HL-60 (cell line): ENCODE results near the gene MALL.
"Not testable (repeated sequence)": the region's sequence is repeated elsewhere in the genome, so short reads cannot be mapped to it uniquely, and the experiment has no call there.

ENCODE experiments used
- DNase-seq, 2 experiments: peaks; one replicate each; pipeline ENCODE4 v3.0.0-alpha.2; 2010 to 2020; ENCODE audit warnings: low read depth in 1 of 2, low spot score in 1 of 2
- H3K27ac ChIP-seq: fragments of 250-450 bp; sonication (Bioruptor Pico); replicated peaks from 2 replicates; pipeline ENCODE4 v1.5.1; 2020; ENCODE audit warnings: mild to moderate bottlenecking, moderate library complexity
- H3K27me3 ChIP-seq: fragments of 250-450 bp; sonication (Bioruptor Pico); 2 replicates; pipeline ENCODE4 v1.5.1; 2021; ENCODE audit warnings: mild to moderate bottlenecking, moderate library complexity; ENCODE audit not compliant: insufficient read depth, poor library complexity, severe bottlenecking
- H3K4me3 ChIP-seq: replicated peaks from 2 replicates; pipeline ENCODE4 v1.5.1; 2011; ENCODE audit warnings: mild to moderate bottlenecking, control low read depth, low read length; ENCODE audit not compliant: insufficient read depth
- GABPA ChIP-seq: IDR thresholded peaks from 2 replicates; pipeline ENCODE4 v1.6.1; 2012; ENCODE audit warnings: low read depth
- POLR2AphosphoS5 ChIP-seq: IDR thresholded peaks from 2 replicates; pipeline ENCODE4 v1.6.1; 2012; ENCODE audit warnings: low read depth
- SPI1 ChIP-seq: IDR thresholded peaks from 2 replicates; pipeline ENCODE4 v1.6.1; 2012; ENCODE audit warnings: low read depth, mild to moderate bottlenecking, borderline replicate concordance
- TF ChIP-seq, protein P1 (sequence below): IDR thresholded peaks from one replicate; pipeline ENCODE4 v1.5.1; 2011; ENCODE audit warnings: low read length, control low read depth, inconsistent platforms; ENCODE audit not compliant: insufficient read depth
- TF ChIP-seq, protein P2 (sequence below): IDR thresholded peaks from 2 replicates; pipeline ENCODE4 v1.6.1; 2012; ENCODE audit warnings: low read depth; ENCODE audit not compliant: insufficient replicate concordance

The MALL gene

DNA sequence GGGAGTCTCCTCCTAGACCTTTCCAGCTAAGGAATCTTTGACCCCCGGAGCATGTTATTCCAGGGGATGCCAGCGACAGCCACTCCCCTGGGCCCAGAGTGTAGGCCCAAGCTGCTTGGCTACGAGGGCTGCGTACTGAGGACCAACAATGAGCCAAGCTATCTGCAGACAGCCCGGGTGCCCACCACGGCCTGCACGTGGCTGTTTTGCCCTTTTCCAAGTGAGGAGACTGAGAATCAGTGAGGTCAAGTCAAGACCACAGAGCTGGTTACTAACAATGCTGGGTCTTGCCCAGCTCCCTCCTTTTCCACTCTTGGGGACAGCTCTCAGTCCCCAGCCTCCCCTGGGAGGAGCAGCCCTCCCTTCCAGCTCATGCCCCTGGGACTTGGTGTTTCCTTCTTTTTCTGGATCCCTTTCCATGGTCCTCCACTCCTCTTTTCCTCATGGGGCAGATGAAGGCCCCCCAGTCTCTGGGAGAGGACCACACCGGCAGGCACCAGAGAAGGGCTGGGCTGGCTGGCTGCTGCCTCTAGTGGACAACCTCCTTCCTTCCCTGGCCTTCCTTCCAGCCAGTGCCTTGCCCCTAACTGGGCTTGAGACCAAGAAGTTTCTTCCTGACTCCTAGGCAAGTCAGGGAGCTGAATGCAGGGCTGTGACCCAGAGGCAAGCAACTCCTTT lies 550 bp upstream of the MALL start:
- TF ChIP-seq SPI1 (no peak), GABPA (no peak), POLR2AphosphoS5 (no peak)
- TF ChIP-seq, protein P1, sequence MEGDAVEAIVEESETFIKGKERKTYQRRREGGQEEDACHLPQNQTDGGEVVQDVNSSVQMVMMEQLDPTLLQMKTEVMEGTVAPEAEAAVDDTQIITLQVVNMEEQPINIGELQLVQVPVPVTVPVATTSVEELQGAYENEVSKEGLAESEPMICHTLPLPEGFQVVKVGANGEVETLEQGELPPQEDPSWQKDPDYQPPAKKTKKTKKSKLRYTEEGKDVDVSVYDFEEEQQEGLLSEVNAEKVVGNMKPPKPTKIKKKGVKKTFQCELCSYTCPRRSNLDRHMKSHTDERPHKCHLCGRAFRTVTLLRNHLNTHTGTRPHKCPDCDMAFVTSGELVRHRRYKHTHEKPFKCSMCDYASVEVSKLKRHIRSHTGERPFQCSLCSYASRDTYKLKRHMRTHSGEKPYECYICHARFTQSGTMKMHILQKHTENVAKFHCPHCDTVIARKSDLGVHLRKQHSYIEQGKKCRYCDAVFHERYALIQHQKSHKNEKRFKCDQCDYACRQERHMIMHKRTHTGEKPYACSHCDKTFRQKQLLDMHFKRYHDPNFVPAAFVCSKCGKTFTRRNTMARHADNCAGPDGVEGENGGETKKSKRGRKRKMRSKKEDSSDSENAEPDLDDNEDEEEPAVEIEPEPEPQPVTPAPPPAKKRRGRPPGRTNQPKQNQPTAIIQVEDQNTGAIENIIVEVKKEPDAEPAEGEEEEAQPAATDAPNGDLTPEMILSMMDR = no peak
- TF ChIP-seq, protein P2, sequence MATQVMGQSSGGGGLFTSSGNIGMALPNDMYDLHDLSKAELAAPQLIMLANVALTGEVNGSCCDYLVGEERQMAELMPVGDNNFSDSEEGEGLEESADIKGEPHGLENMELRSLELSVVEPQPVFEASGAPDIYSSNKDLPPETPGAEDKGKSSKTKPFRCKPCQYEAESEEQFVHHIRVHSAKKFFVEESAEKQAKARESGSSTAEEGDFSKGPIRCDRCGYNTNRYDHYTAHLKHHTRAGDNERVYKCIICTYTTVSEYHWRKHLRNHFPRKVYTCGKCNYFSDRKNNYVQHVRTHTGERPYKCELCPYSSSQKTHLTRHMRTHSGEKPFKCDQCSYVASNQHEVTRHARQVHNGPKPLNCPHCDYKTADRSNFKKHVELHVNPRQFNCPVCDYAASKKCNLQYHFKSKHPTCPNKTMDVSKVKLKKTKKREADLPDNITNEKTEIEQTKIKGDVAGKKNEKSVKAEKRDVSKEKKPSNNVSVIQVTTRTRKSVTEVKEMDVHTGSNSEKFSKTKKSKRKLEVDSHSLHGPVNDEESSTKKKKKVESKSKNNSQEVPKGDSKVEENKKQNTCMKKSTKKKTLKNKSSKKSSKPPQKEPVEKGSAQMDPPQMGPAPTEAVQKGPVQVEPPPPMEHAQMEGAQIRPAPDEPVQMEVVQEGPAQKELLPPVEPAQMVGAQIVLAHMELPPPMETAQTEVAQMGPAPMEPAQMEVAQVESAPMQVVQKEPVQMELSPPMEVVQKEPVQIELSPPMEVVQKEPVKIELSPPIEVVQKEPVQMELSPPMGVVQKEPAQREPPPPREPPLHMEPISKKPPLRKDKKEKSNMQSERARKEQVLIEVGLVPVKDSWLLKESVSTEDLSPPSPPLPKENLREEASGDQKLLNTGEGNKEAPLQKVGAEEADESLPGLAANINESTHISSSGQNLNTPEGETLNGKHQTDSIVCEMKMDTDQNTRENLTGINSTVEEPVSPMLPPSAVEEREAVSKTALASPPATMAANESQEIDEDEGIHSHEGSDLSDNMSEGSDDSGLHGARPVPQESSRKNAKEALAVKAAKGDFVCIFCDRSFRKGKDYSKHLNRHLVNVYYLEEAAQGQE = no peak
- DNase-seq = no peak
- H3K27me3 ChIP-seq = peaks cover 2% of the 10 kb centered on the region
- H3K4me3 ChIP-seq = no peak overlapping the region
- no peak overlapping the region for H3K27ac ChIP-seq

DNA sequence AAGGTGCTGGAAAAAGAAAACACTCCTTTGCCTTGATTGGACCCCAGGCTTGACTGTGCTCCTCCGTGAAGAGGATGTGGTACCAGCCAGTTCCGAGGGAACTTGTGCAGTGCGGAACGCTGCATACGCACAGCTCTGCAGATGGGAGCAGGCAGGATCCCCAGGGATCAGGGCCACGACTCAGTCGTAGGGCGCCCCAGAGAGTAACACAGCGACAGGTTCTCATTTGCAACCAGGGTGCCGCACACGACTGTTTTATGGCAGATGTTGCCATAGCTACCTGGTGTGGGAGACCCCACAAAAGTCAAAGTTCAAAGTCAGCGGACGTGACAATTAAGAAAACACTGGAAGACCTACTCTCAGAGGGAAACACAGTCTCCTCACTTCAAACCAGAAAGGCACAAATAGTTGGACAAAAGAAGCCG lies 779 bp downstream of the MALL start:
- no peak for DNase-seq
- Histone ChIP-seq H3K27me3 (peaks cover 2% of the 10 kb centered on the region), H3K4me3 (no peak overlapping the region), H3K27ac (no peak overlapping the region)
- TF ChIP-seq SPI1 (no peak), POLR2AphosphoS5 (no peak), GABPA (no peak)
- TF ChIP-seq, protein P1 = no peak
- TF ChIP-seq, protein P2 = no peak

DNA sequence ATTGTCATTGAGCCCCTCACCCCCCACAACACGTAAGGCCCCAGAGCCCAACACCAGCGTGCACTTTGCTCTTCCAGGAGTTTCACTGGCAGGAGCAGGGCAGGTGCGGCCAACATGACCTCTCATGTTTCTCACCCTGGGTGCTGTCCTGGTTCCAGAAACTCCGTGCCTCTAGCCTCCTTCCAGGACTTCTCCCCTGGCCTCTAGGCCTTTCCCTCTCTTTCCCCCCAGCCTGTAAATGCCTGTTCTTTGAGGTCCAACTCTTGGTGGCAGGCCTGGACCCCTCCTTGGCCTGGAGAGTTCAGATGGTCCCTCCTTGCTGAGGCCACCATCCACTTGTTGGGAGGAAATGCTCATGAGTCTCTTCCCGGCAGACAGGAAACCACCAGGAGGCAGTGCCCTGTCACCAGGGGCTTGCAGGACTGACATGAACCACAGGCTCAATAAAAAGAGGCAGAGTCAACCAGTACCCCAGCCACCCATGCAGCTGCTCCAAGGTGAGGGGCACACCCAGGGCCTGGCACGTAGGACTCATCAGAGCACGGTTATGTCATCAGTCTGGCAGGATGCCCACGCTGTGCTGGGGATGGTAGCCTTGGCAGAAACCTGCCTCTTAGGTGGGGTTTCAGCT lies 1.5 kb downstream of the MALL start:
- Histone ChIP-seq H3K27ac (no peak overlapping the region), H3K27me3 (peaks cover 6% of the 10 kb centered on the region), H3K4me3 (no peak overlapping the region)
- TF ChIP-seq, protein P2 = no peak
- TF ChIP-seq GABPA = no peak
- TF ChIP-seq SPI1 = no peak
- no peak for TF ChIP-seq POLR2AphosphoS5
- TF ChIP-seq, protein P1 = no peak
- DNase-seq = no peak

DNA sequence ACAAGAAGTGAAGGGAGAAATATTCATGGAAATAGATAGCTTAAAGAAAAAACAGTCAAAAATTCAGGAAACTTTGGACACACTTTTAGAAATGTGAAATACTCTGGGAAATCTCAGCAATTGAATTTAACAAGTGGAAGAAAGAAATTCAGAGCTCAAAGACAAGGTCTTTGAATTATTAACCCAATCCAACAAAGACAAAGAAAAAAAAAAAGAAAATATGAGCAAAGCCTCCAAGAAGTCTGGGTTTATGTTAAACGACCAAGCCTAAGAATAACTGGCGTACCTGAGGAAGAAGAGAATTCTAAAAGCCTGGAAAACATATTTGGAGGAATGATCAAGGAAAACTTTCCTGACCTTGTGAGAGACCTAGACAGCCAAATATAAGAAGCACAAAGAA lies 7.3 kb downstream of the MALL start:
- not testable (repeated sequence) for H3K4me3 ChIP-seq, H3K27ac ChIP-seq, DNase-seq, H3K27me3 ChIP-seq
